Cardiac fibroblast (primary cell): ENCODE results near the gene DYSF.
A peak's percentile ranks its signal among the peaks of the same experiment; 100 is the strongest.

ENCODE experiments used
- DNase-seq, 2 donors: peaks; one replicate each; pipeline versions ENCODE4 v3.0.0 to v3.0.0-alpha.2; 2010; ENCODE audit warnings: low read depth in 2 of 2
- H3K4me3 ChIP-seq, 2 donors: replicated peaks in 1 of 2; 1 replicate in 1 of 2; 2 replicates in 1 of 2; pipeline ENCODE4 v1.5.1; 2011; ENCODE audit warnings: low read depth in 2 of 2, low read length in 2 of 2, mild to moderate bottlenecking in 2 of 2, moderate library complexity in 1 of 2
- TF ChIP-seq, protein P1 (sequence below): IDR thresholded peaks from one replicate; pipeline ENCODE4 v1.5.1; 2011; ENCODE audit warnings: low read depth, mild to moderate bottlenecking, low read length, inconsistent platforms

DYSF gene

DNA sequence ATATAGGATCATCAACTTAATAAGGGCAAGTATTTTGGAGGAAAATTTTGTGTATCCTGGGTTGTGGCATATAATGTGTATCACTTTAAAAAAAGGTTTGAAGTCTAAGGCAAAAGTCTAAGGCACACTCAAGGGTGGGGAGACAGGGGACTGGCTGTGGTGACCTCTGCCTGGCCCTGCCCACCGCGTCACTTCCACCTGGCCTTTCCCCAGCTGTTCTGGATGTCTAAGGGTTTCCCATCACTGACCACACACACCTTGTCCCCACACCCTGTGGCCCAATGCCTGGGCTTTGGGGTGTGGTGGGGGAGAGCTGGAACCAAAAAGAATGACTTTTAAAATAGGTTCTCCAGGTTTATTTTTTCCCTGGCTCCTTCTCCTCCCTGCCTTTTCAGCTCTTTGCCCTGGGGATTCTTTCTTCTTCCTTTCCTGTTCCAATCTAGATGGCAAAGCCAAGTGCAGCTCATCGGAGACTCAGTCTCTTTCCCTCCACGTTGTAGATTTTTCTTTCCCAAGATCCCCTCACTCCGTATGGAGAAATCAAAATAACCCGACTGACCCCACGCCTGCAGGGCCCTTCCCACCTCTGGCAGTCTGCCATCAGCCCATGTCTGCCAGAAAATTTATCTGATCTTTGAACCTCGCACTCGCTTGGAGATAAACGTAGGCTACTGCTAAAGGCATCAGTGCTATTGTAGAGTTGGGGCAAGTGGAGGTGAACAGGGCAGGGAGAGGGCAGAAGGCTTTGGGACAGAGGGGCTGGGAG is 257.2 kb downstream of the DYSF start:
- TF ChIP-seq, protein P1, sequence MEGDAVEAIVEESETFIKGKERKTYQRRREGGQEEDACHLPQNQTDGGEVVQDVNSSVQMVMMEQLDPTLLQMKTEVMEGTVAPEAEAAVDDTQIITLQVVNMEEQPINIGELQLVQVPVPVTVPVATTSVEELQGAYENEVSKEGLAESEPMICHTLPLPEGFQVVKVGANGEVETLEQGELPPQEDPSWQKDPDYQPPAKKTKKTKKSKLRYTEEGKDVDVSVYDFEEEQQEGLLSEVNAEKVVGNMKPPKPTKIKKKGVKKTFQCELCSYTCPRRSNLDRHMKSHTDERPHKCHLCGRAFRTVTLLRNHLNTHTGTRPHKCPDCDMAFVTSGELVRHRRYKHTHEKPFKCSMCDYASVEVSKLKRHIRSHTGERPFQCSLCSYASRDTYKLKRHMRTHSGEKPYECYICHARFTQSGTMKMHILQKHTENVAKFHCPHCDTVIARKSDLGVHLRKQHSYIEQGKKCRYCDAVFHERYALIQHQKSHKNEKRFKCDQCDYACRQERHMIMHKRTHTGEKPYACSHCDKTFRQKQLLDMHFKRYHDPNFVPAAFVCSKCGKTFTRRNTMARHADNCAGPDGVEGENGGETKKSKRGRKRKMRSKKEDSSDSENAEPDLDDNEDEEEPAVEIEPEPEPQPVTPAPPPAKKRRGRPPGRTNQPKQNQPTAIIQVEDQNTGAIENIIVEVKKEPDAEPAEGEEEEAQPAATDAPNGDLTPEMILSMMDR: no peak
- DNase-seq: no peak
- no peak overlapping the region for H3K4me3 ChIP-seq

DNA sequence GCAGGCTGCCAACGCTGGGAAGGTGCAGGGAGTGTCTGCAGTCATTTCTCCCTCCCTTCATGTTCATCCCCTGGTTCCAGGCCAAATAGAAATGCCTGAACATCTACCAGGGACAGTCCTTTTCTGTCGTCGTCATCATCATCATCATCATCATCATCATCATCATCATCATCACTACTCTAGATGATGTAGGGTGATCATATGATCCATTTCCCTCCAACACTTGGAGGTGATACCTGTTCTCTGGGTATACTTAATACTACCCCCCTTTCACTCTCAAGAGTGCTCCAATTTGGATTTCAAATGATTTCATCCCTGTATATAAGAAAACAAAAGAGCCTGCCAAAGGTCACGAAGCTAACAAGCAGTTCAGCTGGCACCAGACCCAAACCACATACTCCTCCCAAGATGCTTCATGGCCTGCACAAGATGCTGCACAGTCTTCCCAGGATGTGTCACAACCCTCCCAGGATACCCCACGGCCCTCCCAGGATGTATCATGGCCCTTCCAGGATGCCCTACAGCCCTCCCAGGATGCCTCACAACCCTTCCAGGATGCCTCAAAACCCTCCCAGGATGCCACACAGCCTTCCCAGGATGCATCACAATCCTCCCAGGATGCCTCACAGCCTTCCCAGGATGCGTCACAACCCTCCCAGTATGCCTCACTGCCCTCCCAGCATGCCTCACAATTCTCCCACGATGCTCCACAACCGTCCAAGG is 257.9 kb downstream of the DYSF start:
- peak; percentile 69 to 74 for DNase-seq

DNA sequence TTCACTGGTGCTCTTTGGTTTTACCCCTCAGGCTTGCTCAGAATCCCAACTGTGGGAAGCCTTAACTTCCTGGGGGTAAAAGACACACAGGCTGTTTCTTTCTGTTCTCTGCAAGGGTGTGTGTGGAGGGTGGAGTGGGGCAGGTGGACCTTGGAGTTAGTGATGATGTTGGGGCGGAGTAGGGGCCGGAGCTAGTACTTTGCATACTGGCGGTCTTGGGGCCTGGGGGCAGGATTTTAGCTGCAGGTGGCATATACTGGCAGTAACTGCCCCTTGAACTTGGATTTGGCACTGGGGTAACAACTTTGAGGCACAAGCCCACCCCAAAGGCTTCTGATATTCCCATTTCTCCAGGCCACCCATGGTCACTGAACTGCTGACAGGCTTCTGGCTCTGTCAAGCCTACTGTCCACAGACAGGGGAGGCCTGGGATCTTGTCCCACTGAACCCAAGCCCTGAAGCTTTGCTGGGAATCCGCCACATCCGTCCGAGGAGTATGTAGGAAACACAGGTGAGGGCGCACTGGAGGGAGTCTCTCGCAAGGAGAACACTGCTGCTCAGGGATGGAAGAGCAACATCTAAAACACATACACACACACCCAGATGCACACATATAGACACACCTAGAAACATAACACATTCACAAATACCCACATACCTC is 258.9 kb downstream of the DYSF start:
- no peak overlapping the region for H3K4me3 ChIP-seq
- TF ChIP-seq, protein P1: no peak
- DNase-seq: no peak

More for the DNA sequence above, 257.9 kb downstream of the DYSF start:
- TF ChIP-seq, protein P1: no peak
- H3K4me3 ChIP-seq: no peak overlapping the region

DNA sequence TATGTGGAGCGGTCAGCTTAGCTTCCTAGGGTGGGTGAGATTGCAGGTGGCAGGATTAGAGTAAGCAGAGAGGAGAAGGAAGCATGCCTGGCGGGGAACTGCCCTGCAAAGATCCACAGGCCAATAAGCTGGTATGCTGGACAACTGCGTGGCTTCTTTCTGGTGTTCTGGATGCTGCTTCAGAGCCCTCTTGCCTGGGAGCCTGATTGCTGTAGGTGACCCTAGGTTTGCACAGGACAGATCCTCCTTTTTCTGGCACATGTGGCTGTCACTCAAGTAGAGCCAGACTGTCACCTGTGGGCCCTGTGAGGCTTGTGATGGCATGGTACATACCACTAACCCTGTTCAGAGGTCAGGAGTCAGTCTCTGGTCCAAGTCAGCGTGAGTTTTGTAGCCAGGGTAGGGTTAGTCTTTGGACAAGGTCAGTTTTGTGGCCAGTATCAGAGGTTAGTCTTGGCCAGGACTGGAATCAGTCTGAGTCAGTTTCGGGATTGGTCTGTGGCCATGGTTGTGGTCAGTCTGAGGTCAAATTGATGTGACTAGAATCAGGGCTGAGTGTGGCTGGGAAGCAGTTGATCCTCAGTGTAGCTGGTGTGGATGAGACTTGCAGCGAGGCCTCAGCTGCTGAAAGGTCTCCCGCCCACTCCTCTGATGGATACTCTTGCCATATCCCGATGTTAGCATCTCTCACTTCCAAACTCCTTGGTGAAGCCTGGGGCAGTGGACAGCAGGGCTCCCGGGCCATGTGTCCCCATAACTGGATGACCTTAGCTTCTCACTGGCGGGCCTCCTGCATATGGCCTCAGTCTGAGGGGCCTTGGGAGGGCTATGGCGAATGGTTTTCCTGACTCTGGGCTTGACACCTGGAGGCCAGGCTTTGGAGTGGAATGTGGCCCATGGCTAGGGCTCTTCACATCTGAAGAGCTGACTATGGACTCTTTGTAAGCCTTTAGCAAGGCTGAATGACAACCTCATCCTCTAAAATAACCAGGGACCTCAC is 260.5 kb downstream of the DYSF start:
- peak; percentile 22 to 59 for DNase-seq
- H3K4me3 ChIP-seq: no peak overlapping the region
- TF ChIP-seq, protein P1: no peak

DNA sequence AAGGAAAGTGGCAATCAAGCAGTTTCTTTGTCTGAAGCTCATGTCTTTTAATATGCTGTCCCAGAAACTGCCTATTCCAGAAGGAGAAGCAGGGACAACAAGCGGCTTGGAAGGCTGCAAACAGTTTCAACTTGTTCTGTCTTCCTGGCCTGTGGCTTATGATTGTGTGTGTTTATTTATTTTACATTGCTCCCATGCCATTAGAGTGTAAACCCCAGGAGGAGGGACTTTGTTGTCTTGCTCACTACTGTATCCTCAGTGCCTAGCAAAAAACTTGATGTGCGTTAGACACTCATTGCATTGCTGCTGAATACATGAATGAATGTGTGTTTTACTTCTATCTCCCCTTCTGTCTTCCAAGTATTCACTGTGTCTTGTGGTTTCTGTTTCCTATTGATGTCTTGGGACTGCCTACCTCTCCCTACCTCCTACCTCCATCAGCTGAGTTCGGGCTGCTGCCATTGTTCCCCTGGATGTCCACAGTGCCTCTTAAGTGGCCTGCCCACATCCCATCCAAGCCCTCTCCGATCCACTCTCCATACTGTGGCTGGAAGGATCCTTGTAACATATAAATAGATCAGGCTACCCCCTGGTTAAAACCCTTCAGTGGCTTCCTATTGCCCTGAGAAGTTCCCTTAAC is 261.4 kb downstream of the DYSF start:
- TF ChIP-seq, protein P1: no peak
- H3K4me3 ChIP-seq: no peak overlapping the region
- DNase-seq: no peak

DNA sequence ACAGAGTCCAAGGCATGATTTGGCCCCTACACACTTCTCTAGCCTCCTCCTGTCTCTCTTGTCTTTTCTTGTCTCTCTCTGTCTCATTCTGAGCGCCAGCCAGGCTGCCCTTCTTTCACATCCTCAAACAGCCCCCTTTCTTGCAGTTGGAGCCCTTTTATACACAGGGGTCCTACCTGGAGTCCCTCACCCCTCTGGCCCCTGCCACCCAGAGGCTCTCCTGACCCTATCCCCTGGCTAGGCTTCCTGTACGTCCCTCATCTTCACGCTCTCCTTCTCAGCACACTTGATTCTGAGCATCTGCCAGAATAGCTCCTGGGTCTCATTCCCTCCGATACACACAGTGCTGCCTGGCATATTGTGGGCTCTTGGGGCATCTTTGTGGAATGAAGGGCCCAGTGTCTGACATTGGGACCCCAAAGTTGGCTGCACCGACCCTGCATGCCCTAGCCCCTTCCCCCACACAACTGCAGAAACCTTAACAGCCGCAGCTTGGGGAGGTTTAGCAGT is 261.9 kb downstream of the DYSF start:
- TF ChIP-seq, protein P1: no peak
- DNase-seq: no peak
- H3K4me3 ChIP-seq: no peak overlapping the region
